HG02798 (cell line): ENCODE results near the gene CPT1C.
"Not testable (repeated sequence)": the region's sequence is repeated elsewhere in the genome, so short reads cannot be mapped to it uniquely, and the experiment has no call there.

ENCODE experiments used
- ATAC-seq: cut with Tn5 transposase; IDR thresholded peaks from one replicate; pipeline ENCODE4 v1.9.1; 2021; ENCODE audit warnings: mild to moderate bottlenecking; ENCODE audit not compliant: unreplicated experiment, poor library complexity

The CPT1C gene

DNA sequence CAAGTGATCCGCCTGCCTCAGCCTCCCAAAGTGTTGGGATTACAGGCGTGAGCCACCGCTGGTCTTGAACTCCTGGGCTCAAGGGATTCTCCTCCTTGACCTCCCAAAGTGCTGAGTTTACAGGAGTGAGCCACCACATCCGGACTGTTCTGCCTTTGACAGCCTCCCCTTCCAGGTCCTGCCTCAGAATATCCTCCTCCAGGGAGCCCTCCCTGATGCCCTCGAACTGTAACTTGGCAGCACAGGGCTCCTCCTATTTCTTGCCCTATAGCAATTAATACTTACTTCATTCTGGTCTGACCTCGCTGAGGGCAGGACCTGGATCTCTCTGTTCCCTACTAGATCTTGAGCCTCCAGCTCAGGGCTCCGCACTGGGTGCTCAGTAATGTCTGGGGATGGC, 5.9 kb downstream of the CPT1C start:
- no peak for ATAC-seq

DNA sequence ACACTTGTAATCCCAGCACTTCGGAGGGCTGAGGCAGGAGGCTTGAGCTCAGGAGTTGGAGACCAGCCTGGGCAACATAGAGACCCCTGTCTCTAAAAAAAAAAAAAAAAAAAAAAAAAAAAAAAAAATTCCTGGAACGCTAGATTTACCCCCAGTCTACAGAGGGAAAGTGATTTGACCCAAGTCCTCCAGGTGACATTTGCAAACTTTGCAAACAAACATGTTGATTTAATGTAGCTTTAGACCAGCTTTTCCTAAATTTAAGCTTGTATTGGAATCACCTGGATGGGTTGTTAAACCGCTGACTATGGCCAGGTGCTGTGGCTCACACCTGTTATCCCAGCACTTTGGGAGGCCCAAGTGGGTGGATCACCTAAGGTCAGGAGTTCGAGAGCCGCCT, 8.4 kb downstream of the CPT1C start:
- no peak for ATAC-seq

- ATAC-seq, result no peak
Measured at GRCh38 chr19:49700563-49700962, 9.6 kb downstream of the CPT1C start.

- ATAC-seq, result no peak
Measured at GRCh38 chr19:49701271-49701786, 10.4 kb downstream of the CPT1C start.

DNA sequence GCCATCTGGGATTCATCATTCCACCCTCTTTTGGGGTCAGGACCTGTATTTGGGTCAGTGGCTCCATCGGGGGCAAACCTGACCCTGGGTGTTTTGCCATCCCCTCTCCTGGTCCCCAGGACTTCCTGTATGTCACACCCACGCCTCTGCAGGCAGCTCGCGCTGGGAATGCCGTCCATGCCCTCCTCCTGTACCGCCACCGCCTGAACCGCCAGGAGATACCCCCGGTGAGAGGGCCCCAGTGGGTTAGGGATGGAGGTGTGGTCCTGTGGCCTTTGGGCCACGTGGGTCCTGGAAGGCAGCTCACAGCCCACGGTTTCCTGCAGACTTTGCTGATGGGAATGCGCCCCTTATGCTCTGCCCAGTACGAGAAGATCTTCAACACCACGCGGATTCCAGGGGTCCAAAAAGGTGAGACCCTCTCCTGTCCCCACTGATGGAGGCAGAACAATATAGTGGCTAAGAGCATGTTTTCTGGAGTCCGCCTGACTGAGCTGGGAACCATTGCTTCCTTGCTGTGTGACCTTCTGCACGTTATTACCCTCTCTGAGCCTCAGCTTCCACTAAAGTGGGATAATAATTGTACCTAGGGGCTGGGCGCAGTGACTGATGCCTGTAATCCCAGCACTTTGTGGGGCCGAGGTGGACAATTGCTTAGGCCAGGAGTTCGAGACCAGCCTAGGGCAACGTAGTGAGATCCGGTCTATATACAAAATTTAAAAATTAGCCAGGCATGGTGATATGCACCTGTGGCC, 14.1 kb downstream of the CPT1C start:
- no peak for ATAC-seq

DNA sequence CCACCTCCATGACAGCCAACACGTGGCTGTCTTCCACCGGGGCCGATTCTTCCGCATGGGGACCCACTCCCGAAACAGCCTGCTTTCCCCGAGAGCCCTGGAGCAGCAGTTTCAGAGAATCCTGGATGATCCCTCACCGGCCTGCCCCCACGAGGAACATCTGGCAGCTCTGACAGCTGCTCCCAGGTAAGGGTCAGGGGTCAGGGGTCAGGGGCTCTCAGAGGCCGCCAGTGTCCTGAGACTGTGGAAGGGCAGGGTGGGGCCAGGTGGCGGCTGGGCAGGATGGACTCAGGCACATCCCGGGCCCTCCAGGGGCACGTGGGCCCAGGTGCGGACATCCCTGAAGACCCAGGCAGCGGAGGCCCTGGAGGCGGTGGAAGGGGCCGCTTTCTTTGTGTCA, 15.0 kb downstream of the CPT1C start:
- no peak for ATAC-seq

GRCh38 chr19:49710372-49710951, 19.5 kb downstream of the CPT1C start:
- ATAC-seq, result no peak

DNA sequence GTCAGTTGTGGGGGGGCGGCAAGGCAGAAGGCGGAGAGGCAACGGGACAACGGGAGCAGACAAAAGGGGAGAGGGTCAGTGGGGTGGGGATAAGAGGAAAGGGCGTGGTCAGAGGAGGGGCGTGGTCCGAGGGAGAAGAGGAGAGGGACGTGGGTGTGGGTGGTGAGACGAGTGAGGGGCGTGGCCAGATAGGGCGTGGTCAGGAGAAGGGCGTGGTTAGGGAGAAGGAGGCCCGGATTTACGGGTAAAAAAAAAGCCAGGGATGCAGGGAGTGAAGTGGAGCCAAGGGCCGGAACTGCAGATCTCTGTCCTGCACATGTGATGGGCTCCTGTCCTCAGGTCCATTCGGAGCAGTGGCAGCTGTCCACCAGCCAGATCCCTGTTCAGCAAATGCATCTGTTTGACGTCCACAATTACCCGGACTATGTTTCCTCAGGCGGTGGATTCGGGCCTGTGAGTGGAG, 21.5 kb downstream of the CPT1C start:
- no peak for ATAC-seq

- ATAC-seq, result no peak
Measured at GRCh38 chr19:49713236-49713845, 22.4 kb downstream of the CPT1C start.

GRCh38 chr19:49716154-49716553, 25.2 kb downstream of the CPT1C start:
- ATAC-seq, result no peak

GRCh38 chr19:49718511-49718910, 27.6 kb downstream of the CPT1C start:
- ATAC-seq, result no peak

GRCh38 chr19:49718991-49719390, 28.1 kb downstream of the CPT1C start:
- no peak for ATAC-seq

DNA sequence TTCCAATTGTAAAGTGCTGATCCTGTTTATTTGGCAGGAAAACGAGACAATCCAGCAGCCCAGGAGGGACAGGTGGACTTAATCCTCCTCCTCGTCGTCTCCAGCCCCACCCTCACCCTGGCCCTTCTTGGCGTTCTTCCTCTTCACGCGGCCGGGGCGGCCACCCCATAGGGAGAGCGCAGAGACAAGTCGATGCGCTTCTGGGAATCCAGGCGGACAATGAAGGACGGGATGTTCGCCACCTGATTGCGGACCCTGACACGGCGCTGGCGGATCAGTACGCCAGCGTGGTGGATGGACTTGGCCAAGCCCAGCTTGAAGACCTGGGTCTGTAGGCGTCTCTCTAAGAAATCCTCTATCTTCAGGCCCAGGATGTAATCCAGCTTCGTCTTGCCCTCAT, 28.5 kb downstream of the CPT1C start:
- not testable (repeated sequence) for ATAC-seq

GRCh38 chr19:49727217-49728030, 36.5 kb downstream of the CPT1C start:
- ATAC-seq, result no peak

DNA sequence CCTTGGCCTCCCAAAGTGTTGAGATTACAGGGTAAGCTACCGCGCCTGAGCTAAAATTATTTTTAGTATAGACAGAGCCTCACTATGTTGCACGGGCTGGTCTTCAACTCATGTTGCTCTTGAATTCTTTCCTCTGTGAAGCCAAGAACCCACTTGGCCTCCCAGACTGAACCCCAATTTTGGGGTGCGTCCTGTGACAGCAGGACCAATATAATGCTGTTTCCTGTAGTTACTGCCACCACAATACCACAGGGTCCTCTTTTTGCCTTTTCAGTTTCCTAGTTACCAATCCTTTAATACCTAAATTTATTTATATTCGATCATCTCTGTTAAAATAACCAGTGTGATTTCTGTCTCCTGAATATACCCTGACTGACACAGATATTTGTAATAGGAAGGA, 39.2 kb downstream of the CPT1C start:
- ATAC-seq, result no peak

DNA sequence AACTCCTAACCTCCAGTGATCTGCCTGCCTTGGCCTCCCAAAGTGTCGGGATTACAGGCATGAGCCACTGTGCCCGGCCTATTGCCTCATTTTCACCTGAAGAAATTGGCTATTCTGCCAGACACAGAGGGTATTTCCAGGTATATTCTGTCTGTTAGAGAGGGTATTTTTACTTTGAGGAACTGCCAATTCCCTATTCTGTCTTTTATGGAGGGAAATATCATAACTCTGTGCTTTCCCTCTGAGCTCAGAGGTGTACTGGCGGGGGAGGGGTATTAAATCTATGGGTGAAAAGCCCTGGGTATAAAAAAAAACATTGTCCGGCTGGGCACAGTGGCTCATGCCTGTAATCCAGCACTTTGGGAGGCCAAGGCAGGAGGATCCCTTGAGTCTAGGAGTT, 47.4 kb downstream of the CPT1C start:
- ATAC-seq, result no peak

DNA sequence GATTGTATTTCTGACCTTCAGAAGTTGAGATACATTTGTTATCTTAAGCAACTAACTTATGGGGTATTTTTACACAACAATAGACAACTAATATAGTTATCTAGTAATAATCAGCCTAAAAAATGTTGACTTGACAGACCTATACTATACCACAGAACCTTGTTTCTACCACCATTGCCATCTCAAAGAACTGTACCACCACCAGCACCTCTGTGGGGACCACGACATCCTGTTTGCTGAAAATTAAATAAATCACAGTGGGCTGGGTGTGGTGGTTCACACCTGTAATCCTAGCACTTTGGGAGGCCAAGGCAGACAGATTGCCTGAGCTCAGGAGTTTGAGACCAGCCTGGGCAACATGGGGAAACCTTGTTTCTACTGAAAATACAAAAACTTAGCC, 48.2 kb downstream of the CPT1C start:
- no peak for ATAC-seq

- ATAC-seq, result no peak
Measured at GRCh38 chr19:49739933-49740332, 49.0 kb downstream of the CPT1C start.

- ATAC-seq, result no peak
Measured at GRCh38 chr19:49741210-49741844, 50.4 kb downstream of the CPT1C start.

DNA sequence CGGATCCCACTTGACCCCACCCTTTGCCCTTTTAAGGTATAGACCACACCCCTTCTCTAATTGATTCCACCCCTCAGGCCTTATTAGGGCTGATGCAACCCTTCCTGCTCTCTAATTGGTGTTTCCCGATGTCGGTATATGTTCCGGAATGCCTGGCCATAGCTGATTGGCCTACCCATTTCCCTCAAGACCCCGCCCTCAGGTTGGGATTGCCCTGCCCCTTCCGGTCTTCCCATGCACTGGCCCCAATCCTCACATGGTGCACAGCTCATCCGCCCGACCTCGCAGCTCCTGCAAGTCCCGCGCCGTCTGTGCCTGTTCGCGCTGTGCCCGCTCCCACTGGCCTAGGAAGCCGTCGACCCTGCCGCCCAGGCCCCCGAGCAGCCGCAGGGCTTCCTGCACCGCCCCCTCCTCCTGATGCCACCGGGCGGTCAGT, 54.0 kb downstream of the CPT1C start:
- no peak for ATAC-seq
